WTC11 (cell line): Measurements from ENCODE around the gene HSPB6. TPM values are rescaled to one million over a fixed set of nuclear protein-coding genes. Genes with fewer than 3 reads are reported as not detected.

Experiments used
- ATAC-seq: fragments of 200-7000 bp; cut with Tn5 transposase; 2 replicates; pipeline ENCODE4 v1.10.0; 2021; ENCODE audit warnings: mild to moderate bottlenecking, moderate library complexity
- CTCF ChIA-PET: fragments of 300-600 bp; sonication (Branson Sonifier 250); formaldehyde crosslinking; loops from one replicate; lab custom pipeline; 2021; ENCODE audit warnings: antibody characterized with exemption; lab: Charles Lee
- POLR2A ChIA-PET: fragments of 350-600 bp; sonication (Branson Sonifier 250); formaldehyde crosslinking; loops from one replicate; lab custom pipeline; 2021; ENCODE audit warnings: antibody characterized with exemption; lab: Charles Lee
- DNase-seq: peaks from one replicate; pipeline ENCODE4 v3.0.0; 2021; ENCODE audit warnings: low spot score
- H3K27ac Mint-ChIP-seq: 2 replicates; pipeline ENCODE4 v1.8.0; 2021; ENCODE audit warnings: mixed read lengths
- H3K27me3 Mint-ChIP-seq: 2 replicates; pipeline ENCODE4 v1.8.0; 2021; ENCODE audit warnings: low read depth, mild to moderate bottlenecking, moderate library complexity, mixed read lengths
- H3K36me3 Mint-ChIP-seq: 2 replicates; pipeline ENCODE4 v1.8.0; 2021; ENCODE audit warnings: mixed read lengths
- H3K4me1 Mint-ChIP-seq: 2 replicates; pipeline ENCODE4 v1.8.0; 2022; ENCODE audit warnings: mixed read lengths
- H3K4me3 Mint-ChIP-seq: 2 replicates; pipeline ENCODE4 v1.8.0; 2021; ENCODE audit warnings: mild to moderate bottlenecking, moderate library complexity, mixed read lengths
- H3K9me3 Mint-ChIP-seq: 2 replicates; pipeline ENCODE4 v1.8.0; 2021; ENCODE audit warnings: mixed read lengths
- ATF1 ChIP-seq: sonication (generic); formaldehyde crosslinking; IDR thresholded peaks from 2 replicates; pipeline ENCODE4 v1.8.1; 2023; ENCODE audit warnings: mild to moderate bottlenecking, moderate library complexity, missing genetic modification reagents
- E2F4 ChIP-seq: sonication (generic); formaldehyde crosslinking; IDR thresholded peaks from 2 replicates; pipeline ENCODE4 v1.8.1; 2022; ENCODE audit warnings: low read depth, mild to moderate bottlenecking, moderate library complexity, missing genetic modification reagents, borderline replicate concordance
- E2F5 ChIP-seq: sonication (generic); formaldehyde crosslinking; IDR thresholded peaks from 2 replicates; pipeline ENCODE4 v1.8.1; 2022; ENCODE audit warnings: mild to moderate bottlenecking, moderate library complexity, missing genetic modification reagents
- ERG ChIP-seq: fragments of 250-450 bp; sonication (Bioruptor Pico); IDR thresholded peaks from 2 replicates; pipeline ENCODE4 v1.8.0; 2021; ENCODE audit warnings: mild to moderate bottlenecking
- FOXJ3 ChIP-seq: sonication (generic); formaldehyde crosslinking; IDR thresholded peaks from 2 replicates; pipeline ENCODE4 v1.9.0; 2021; ENCODE audit warnings: missing genetic modification reagents, mild to moderate bottlenecking, borderline replicate concordance
- HMGXB4 ChIP-seq: sonication (generic); formaldehyde crosslinking; IDR thresholded peaks from 2 replicates; pipeline ENCODE4 v1.8.1; 2023; ENCODE audit warnings: mild to moderate bottlenecking, moderate library complexity, missing genetic modification reagents
- MAX ChIP-seq: sonication (generic); formaldehyde crosslinking; IDR thresholded peaks from 2 replicates; pipeline ENCODE4 v1.8.0; 2022; ENCODE audit warnings: mild to moderate bottlenecking, missing genetic modification reagents
- NFYB ChIP-seq: sonication (generic); formaldehyde crosslinking; conservative IDR thresholded peaks from 2 replicates; pipeline ENCODE4 v1.8.0; 2022; ENCODE audit warnings: low read depth, missing genetic modification reagents
- PREB ChIP-seq: sonication (generic); formaldehyde crosslinking; IDR thresholded peaks from 2 replicates; pipeline ENCODE4 v1.8.1; 2022; ENCODE audit warnings: mild to moderate bottlenecking, missing genetic modification reagents, moderate library complexity, borderline replicate concordance
- SMAD4 ChIP-seq: sonication (generic); formaldehyde crosslinking; IDR thresholded peaks from 2 replicates; pipeline ENCODE4 v1.8.0; 2022; ENCODE audit warnings: mild to moderate bottlenecking, missing genetic modification reagents
- ZNF263 ChIP-seq: sonication (generic); formaldehyde crosslinking; IDR thresholded peaks from 2 replicates; pipeline ENCODE4 v1.8.1; 2022; ENCODE audit warnings: low read depth, mild to moderate bottlenecking, moderate library complexity, missing genetic modification reagents
- ZNF425 ChIP-seq: fragments of 250-450 bp; sonication (Bioruptor Pico); conservative IDR thresholded peaks from 2 replicates; pipeline ENCODE4 v1.9.0; 2021; ENCODE audit warnings: mild to moderate bottlenecking
- ZSCAN18 ChIP-seq: fragments of 250-450 bp; sonication (Bioruptor Pico); IDR thresholded peaks from 2 replicates; pipeline ENCODE4 v2.1.2; 2022; ENCODE audit warnings: mild to moderate bottlenecking, moderate library complexity
- total RNA-seq: library from RNA; stranded (reverse); gene quantifications from 3 replicates; pipeline ENCODE4 v1.2.3, GENCODE V29; 2021

Gene HSPB6
- total RNA-seq, 1 experiment from 2014 or later: 1.7 TPM

GRCh38 chr19:35787227-35787799 is 30.5 kb upstream of the HSPB6 start (continued):
- TF ChIP-seq ZNF425 (CRISPR knock-in tag): no peak

GRCh38 chr19:35786299-35787160 is 29.7 kb upstream of the HSPB6 start:
- H3K9me3 Mint-ChIP-seq: no peaks in the 10 kb centered on the region
- POLR2A ChIA-PET: no interaction called here

GRCh38 chr19:35785339-35785627 is 28.5 kb upstream of the HSPB6 start:
- H3K36me3 Mint-ChIP-seq: no peaks in the 10 kb centered on the region
- DNase-seq (no peak), ATAC-seq (no peak)
- H3K4me1 Mint-ChIP-seq: peaks cover 29% of the 10 kb centered on the region
- no peaks in the 10 kb centered on the region for H3K9me3 Mint-ChIP-seq
- H3K27me3 Mint-ChIP-seq: no peaks in the 10 kb centered on the region
- peak overlapping the region; percentile 65 for H3K4me3 Mint-ChIP-seq
- no peak for TF ChIP-seq FOXJ3 (CRISPR knock-in tag)
- no peak overlapping the region for H3K27ac Mint-ChIP-seq
- ChIA-PET CTCF (interaction anchor here (1.1 to 2.8 kb wide), 21 partner anchors 10 to 192 kb away, joined by 3 to 28 read pairs (median 8); partner anchors contain the start of genes APLP1, ARHGAP33, KIRREL2 and LIN37), POLR2A (interaction anchor here (0.8 to 1.6 kb wide), 2 partner anchors 45 to 46 kb away, joined by 3 to 10 read pairs; no protein-coding TSS in a partner anchor)

More at GRCh38 chr19:35786299-35787160, 29.7 kb upstream of the HSPB6 start:
- Mint-ChIP-seq H3K36me3 (no peaks in the 10 kb centered on the region), H3K27me3 (no peaks in the 10 kb centered on the region), H3K4me3 (peak overlapping the region; percentile 65), H3K4me1 (peaks cover 25% of the 10 kb centered on the region), H3K27ac (no peak overlapping the region)
- ATAC-seq (no peak), DNase-seq (no peak)
- CTCF ChIA-PET: interaction anchor here (0.7 to 2.8 kb wide), 5 partner anchors 11 to 172 kb away, joined by 3 to 26 read pairs (median 25); partner anchors contain the start of gene HSPB6
- TF ChIP-seq E2F5 (CRISPR knock-in tag): no peak
- peak; percentile 63; the same call in 1 of the 2 replicates for TF ChIP-seq ZNF263 (CRISPR knock-in tag)

GRCh38 chr19:35784503-35785338 is 27.9 kb upstream of the HSPB6 start:
- DNase-seq (peak; percentile 91), ATAC-seq (peak; percentile 91)
- Mint-ChIP-seq H3K27ac (no peak overlapping the region), H3K4me3 (peak overlapping the region; percentile 65), H3K4me1 (peaks cover 29% of the 10 kb centered on the region), H3K36me3 (no peaks in the 10 kb centered on the region), H3K27me3 (no peaks in the 10 kb centered on the region), H3K9me3 (no peaks in the 10 kb centered on the region)
- CTCF ChIA-PET: interaction anchor here (0.6 to 2.8 kb wide), 60 partner anchors 9 to 326 kb away, joined by 3 to 41 read pairs (median 6); partner anchors contain the start of genes APLP1, ARHGAP33, HAUS5 and HSPB6
- POLR2A ChIA-PET: interaction anchor here (0.7 to 1.6 kb wide), 9 partner anchors 27 to 227 kb away, joined by 3 to 10 read pairs (median 3); partner anchors contain the start of genes COX6B1, HSPB6, IGFLR1 and PROSER3
- no peak for TF ChIP-seq FOXJ3 (CRISPR knock-in tag)
- no peak for TF ChIP-seq PREB (CRISPR knock-in tag)
- no peak for TF ChIP-seq SMAD4 (CRISPR knock-in tag)
- TF ChIP-seq ZSCAN18 (CRISPR knock-in tag): no peak
- TF ChIP-seq ATF1 (CRISPR knock-in tag): no peak
- TF ChIP-seq MAX (CRISPR knock-in tag): no peak
- TF ChIP-seq NFYB: no peak
- TF ChIP-seq E2F4 (CRISPR knock-in tag): no peak
- TF ChIP-seq HMGXB4 (CRISPR knock-in tag): peak; percentile 74
- no peak for TF ChIP-seq ERG (CRISPR knock-in tag)
